Stimulated activated CD4-positive, alpha-beta T cell treated with anti-CD3 and anti-CD28 coated beads, Interleukin-15, amount 100 ng/mL, for 1 hour (primary cell): ENCODE data around the gene DUSP3.

Experiments
- DNase-seq, 2 donors: peaks; one replicate each; pipeline ENCODE4 v3.0.0-alpha.2; 2020; ENCODE audit warnings: low read depth in 1 of 2, low spot score in 1 of 2

The DUSP3 gene

DNA sequence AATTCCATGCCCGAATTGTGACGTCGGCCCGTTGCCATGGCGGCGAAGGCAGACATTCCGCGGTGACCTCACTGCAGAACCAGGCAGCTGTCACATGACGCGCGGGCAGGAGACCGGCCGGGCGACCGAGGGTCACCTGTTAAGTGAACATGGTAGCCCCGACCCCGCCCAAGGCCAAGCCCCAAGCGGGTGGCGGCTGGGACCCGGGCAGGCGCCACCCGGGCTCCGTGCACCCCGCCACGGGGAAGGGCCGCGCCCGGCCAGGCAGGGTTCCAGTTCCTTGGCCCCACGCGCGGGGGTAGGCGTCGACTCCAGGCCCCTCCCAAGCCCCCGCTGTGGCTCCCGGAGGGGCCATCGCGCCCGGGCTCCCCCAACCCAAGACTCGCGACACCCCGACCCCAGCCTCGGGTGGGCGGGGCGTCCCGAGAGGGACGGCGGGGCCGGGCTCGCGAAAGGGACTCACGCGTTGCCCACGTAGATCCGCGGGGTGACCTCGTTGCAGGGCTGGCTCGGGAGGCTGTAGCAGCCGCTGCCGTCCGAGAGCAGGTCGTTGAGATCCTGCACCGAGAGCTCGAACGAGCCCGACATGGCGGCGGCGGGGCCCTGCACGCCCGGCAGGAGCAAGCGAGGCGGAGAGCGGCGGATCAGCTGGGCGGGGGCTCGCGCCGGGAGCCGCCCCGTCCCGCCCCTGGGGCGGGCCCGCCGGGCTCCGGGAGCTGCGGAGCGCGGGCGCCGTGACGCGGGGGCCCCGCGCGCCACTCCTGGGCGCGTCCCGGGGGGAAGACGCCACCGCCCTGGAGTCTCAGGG is at the start of gene DUSP3:
Gene DUSP3 (minus strand): TSS at position 641 of the 808 bp plus-strand sequence. CDS start 53 bp downstream, at position 588.
- peak; percentile 54 to 67 for DNase-seq

DNA sequence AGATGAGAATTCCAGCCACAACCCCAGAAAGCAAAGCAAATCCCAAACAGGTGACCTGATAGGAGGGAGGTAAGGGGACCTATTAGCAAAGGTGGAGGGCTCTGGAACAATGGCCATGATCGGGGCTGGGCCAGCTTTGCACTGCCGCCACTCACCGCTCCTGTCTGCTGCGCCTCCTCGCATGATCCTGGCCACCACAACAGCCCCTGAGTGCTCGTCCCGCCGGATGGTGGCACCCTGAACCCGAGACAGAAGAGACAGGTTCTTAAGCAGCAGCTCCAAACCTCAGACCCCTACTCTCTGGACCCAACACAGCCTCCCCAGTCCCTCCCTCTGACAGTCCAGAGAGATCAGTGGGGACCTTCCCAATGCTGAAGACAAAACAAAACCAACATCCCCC is 48.8 kb upstream of the DUSP3 start:
- no peak for DNase-seq

DNA sequence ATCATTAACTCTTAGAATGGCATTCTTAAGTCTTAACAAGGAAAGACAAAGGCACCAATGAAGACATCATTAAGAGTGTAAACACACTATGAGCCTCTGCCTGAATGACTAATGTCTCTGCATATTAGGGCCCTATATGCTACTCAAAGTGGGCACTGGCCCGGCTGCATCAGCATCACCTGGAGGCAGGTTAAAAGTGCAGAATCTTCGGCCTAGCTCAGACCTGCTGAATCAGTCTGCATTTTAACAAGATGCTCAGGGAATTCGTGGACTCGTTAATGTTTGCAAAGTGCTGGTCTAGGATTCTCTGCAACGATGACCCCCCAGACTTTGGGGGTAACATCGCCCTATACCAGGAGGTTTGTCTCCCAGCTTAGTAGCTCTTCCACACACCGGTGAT is 47.4 kb upstream of the DUSP3 start:
- DNase-seq: no peak

DNA sequence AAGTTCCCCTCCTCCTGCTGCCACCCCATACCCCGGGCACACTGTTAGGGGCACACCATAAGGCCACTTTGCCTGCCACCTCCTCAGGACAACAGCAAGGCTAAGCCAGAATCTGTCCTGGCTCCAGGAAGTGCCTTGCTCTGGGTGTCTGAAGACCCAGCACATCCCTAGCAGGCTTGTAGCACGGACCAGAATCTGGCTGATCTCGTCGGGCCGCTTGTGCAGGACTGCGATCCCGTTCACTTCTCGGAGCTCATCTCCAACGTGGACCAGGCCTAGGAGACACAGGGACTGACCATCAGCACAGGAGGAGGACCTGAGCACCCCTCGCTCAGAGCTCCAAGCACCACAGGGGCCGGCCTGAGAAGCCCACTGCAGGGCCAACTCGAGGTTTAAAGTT is 46.8 kb upstream of the DUSP3 start:
- DNase-seq: no peak

DNA sequence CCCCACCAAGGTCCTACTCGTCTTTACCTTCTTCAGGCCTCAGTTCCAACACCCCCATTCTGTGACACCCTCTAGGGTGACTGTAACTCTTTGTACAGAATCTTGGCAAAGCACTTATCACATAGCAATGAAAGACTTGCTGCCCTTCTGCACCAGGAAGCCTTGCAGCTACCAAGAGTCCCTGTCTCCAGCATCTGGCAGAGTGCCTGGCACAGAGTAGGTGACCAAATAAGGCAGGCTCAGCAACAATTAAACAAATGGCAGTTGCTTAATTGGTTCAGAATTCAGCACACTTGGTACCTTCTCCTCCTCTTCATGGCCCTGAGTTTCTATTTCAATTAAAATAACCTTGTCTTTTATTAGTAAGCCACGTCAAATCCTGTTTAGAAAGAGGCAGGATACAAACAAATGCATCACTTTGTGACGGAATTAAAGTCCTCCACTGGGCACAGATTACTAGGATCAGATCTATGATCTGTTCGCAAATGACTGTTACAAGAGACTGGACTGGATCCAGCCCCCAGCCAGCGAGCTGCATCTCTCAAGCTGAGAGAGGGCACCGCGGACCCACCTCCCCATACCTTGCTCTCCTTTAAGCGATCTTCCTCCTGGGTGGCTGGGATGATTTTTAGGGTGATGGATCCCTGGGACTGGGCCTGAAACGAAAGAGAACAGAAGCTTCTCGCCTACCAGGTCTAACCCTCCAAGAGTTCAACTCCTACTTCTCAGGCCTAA is 44.7 kb upstream of the DUSP3 start:
- DNase-seq: no peak

DNA sequence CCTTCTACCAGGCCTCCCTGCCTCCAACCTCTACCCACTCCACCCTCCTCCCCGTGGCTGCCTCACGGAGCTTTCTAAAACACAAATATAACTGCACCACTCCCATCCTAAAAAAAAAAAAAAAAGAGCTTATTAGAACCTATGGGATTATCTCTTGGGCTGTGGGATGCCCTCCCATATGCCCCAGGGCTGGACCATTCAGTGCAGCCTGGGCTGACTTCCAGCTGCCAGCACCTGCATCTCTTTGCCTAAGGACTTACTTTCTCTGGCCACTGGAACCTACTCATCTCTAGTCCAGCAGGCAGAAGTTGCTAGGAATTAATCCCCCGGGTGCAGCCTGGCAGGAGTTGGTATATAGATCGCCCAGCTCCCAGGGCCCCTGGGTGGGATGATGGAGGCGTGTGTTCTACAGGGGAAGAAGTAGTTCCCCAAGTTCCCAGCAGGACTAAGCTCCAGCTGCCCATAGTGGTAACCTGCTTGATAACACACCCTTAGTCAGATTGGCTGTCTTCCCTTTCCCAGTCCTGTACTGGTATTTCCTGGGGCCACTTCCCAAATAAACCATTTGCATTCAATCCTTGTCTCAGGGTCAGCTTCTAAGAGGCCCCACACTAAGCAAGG is 43.9 kb upstream of the DUSP3 start:
- DNase-seq: no peak

DNA sequence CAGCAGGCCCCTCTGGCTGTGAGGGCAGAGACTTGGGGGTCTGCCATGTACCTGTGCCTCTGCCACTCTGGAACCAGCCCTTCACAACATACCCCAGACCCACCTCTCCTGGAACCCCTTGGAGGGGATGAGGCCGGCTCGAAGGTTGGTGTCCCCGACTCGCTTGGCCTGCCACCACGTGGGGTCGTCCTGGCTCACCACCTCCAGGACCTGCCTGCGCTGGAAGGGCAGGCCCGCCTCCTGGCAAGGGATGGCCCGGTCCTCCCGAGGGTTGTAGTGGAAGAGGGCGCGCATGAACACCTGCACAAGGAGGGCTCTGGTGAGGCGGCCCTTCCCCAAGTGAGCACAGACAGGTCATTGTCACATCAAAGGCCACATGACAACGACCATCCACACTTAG is 42.0 kb upstream of the DUSP3 start:
- DNase-seq: no peak

DNA sequence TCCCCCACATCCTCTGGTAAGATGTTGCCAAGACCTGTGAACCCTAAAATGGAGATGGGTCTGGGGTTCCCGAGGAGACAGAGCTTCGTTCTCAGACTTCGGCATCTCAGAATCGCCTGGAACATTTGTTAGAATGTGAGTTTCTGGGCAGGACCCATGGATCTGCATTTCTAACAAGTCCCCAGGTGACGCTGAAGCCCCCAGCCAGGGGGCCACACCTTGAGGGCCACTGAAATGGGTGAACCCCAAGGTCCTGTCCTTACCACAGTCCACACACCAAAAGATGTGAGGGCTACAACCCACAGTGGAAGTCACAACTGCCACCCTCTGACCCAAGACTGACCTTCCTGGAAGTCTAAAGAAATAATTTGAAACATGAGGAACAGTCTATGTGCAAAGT is 40.2 kb upstream of the DUSP3 start:
- DNase-seq: no peak

DNA sequence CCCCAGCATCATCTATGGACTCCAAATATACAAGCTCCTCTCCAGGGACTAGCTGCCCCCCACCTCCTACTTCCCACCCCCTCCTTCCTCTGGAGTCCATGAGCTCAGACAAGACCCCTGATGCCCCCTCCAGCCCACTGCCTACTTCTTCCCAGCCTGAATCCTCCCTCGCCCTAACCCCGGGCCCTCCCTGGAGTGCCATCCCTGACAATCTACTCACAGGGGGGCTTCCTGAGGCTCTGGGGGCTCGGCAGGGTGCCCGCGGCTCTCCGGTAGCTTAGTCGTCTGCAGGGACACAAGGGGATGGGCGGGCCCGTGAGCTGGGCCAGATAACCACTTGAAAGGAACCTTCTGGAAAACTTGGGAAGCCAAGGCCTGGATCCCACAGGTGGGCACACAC is 39.0 kb upstream of the DUSP3 start:
- no peak for DNase-seq

DNA sequence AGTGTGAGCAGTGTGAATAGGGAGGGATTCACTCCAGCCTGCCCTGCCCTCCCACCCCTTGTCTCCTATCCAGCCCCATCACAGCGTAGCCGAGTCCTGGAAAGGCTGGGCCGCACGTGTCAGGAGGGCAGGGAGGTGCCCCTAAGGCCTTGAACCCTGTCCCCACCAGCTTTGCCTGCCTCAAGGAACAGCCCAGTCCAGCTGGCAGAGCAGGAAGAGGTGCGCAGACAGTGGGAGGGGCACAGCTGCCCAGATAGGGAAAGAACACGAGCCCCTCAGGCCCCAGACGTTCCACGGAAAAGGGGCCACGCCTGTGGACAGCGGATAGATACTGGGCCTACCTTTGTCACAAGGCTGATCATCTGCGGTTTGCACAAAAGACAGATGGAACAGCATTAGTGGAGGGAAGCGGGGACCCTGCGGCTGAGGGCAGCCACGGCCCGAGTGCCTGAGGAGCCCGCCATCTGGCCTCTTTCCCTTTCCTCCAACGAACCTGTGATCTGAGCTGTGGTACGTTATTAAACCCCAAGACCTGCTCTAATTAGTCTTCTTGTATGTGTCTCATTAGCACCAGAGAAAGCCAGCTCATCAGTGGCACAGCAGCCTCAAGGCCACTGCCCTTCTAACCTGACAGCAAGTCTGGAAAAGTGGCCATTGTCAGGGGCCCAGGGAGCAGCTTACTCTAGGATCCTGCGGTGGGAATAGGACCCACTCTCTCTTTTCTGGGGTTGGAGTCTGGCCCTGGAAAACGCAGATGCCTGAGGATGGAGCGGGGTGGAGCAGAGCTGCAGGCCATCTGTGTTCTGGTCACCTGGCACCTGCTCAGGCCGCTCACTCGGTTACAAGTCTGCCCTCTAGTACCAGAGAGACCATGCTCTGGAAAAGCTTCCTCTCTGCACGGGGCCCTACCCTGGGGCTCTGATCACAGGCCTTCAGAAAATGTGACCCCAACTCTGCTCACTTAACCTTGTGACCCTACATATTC is 37.9 kb upstream of the DUSP3 start:
- no peak for DNase-seq

DNA sequence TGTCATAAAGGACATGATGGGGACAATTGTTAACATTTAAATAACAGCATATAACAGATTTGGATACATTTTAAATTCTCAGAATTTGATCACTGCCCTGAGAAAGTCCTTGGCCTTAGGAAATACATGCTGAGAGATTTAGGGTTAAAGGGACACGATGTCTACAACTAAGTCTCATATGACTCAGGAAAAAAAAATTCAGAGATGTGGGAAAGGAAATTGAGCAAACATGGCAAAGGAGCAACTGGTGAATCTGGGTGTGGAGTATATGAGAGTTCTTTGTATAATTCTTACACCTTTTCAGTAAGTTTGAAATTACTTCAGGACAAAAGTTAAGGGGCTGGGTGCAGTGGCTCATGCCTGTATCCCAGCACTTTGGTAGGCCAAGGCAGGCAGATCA is 35.9 kb upstream of the DUSP3 start:
- DNase-seq: no peak

DNA sequence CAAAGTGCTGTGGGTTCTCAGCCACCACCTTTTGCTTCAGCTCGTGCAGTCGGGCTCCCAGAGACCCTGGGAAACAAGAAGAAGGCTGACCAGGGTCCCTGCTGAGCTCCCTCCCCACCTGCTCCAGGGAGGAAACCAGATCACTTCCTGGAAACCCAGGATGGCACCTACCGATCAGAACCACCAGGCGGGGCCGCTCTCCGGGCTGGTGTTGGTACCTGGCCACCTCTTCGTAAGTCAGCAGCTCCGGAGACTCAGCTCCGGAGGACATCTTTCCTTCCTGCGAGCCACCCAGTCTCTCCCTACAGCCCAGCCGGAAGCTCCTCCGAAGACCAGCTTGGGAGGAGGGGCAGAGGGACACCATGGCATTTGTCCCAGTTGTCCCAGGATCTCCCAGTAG is 35.2 kb upstream of the DUSP3 start:
- DNase-seq: no peak

DNA sequence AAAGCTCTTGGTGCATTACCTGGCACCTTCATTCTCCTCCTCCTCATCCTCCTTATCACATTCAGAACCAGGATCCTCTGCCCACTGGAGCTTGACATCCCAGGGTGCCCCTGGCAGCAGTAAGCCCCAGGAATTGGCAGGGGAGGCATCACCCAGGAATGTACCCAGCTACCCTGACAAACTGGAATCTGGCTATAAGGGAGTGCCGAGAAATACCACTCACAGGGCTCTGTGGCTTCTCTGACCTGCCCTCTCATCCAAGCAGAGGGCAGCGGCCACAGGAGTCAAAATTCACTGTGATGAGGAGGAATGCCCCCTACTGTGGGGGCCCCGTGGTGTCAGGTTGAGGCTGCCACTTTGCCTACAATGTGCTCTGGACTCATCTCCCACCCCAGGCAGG is 34.6 kb upstream of the DUSP3 start:
- DNase-seq: no peak

DNA sequence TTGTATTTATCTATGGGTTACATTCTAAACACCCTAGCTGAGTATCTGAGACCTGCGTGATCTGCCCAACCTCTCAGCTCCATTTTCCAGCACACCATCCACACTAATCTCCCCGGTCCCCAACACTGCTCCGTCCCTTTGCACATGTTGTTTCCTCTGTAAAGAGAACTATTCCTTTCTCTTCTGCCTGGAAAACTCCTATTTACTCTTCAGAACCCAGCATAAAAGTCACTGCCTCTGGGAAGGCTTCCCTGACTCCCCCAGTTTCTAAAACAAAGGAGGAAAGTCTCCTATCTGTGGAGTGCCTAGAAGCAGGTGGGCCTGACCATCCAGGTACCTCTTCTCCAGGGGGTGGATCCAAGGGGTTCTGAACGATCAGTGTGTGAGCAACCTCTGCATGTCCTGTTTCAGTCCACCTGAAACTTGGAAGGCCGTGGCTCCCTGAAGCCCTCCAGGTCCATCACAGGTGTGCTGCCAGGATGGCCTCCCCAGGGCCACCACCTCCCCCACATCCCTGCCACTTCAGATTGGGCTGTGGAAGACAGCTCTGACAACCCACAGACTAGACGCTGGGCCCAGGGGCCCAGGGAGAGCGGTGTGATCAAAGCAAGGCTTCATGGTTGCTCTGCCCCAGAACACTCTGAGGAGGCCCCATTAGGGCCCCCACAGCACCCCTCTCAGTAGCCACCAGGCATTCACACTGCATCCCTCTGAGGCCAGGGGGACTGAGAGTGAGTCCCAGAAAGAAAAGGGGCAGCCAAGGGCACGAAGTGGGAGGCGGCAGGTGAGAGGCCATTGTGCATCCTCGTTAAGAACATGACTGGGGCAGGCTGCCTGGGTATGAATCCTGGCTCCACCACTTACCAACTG is 33.9 kb upstream of the DUSP3 start:
- DNase-seq: no peak

DNA sequence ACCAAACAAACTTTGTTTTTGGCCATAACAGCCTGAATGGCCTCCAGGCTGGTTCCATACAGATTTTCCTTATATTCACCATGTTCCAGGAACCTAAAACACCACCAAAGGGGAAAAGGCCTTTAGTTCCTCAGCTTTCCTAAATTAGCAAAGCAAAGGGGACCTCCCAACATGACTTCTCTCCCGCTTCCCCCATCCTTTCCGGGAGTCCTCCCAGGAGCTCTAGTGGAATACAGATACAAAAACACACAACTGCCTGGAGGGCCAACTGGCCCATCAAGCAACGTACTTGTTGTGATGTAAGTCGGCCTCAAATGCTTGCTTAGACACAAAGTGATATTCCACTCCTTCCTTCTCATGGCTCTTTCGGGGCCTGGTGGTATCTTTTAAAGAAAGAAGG is 32.0 kb upstream of the DUSP3 start:
- no peak for DNase-seq

DNA sequence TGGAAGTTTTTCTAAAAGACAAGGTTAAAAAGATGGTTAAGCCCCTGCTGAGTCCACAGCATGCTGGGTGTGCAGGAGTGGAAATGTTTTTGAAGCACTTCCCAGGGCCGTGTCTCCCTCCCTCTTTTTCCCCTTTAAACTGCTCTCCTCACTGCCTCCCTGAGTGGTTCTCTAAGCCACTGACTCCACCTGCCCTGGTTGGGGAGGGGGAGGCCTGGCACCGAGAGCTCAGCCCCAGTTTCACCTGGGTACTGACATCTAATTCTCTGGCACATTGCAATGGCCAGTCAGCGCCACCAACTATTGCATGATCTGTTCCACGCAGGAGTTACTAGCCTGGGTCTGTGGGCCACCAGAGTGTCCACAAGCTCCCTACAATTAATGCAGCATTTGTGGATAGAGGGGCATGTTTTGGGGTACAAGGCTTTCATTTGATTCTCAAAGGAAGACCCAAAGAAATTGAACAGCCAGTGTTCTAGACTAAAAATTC is 31.5 kb upstream of the DUSP3 start:
- no peak for DNase-seq

DNA sequence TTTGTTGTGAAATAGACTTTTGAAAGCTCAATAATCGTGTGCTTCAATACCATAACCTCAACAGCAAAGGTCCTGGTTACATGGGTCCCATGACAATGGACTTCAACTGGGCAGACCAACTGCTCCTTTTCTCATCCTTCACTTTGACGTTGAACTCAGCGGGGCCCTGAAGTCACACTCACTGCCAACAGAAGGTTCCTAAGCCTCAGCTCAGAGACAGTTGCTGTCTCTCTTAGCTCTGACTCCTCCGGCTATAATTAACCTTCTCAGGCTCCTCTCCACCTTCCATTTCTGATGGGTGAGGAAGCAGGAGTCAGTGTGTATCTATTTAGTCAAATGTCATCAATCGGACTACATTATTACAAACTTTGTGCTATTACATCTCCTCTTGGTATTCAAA is 30.3 kb upstream of the DUSP3 start:
- DNase-seq: no peak

DNA sequence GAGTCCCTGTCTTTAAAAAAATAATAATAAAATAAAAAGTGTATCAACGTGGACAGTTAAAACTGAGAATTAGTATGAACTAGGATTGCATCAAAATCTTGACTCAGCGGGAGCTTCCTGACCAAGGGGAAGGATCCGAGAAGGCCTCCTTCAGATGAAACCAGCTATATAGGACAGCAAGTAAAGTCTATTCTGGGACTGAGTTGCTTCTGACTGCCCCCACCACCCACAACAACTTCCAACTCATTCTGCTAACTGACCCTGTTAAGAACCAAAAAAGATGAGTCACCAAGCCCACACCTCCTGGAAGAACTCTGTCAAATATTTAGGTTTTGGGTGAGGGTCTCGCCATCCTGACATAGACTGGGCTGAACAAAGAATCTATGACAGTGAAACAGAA is 29.3 kb upstream of the DUSP3 start:
- DNase-seq: no peak

DNA sequence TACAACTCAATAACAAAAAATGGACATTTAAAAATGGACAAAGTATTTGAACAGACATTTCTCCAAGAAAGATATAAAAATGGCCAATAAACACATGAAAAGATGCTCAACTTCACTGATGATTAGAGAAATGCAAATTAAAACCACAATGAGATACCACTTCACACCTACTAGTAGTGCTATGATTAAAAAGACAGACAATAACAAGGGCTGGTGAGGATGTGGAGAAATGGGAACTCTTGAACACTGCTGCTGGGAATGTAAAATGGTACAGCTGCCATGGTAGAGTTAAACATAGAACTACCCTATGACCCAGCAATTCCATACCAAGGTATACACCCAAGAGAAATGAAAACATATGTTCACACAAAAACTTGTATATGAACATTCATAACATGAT is 26.3 kb upstream of the DUSP3 start:
- no peak for DNase-seq

DNA sequence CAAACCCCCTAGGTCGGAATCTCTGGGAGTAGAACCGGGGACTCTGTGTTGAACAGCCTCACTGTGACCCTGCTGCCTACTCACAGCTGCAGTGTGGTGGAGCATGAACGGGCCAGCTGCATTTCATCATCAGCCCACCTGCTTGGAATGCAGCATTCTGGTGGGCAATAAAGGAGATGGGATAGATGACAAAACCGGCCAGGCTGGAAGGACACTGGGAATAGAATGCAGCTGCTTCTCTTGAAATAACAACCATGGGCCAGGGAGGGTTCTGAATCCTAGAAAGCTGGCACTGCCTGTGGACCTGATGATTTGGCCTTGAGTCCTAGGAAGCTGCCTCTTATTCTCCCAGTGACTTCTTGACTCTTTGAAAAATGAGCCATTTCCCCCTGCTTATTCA is 25.0 kb upstream of the DUSP3 start:
- DNase-seq: no peak
